Calu3 (cell line): Measurements from ENCODE around the gene KIRREL3. TPM values are rescaled to one million over a fixed set of nuclear protein-coding genes. Genes with fewer than 3 reads are reported as not detected.

ENCODE experiments used
- BruUV-seq: library from RNA; stranded (reverse); fragments of 400-500 nt; replicated peaks from 2 replicates; lab custom pipeline; 2021; lab: Mats Ljungman, UMichigan
- CTCF ChIA-PET: fragments of 300-600 bp; sonication (Branson Sonifier 250); formaldehyde crosslinking; loops from one replicate; lab custom pipeline; 2022; ENCODE audit warnings: antibody characterized with exemption; lab: Charles Lee
- DNase-seq: peaks from one replicate; pipeline ENCODE4 v3.0.0; 2022
- H3K27ac Mint-ChIP-seq: one replicate; pipeline ENCODE4 v1.8.0; 2022; ENCODE audit warnings: mixed read lengths; ENCODE audit not compliant: unreplicated experiment
- H3K27me3 Mint-ChIP-seq: one replicate; pipeline ENCODE4 v1.8.0; 2022; ENCODE audit warnings: mixed read lengths; ENCODE audit not compliant: unreplicated experiment
- H3K36me3 Mint-ChIP-seq: one replicate; pipeline ENCODE4 v1.8.0; 2022; ENCODE audit warnings: mild to moderate bottlenecking, moderate library complexity, mixed read lengths; ENCODE audit not compliant: insufficient read depth, unreplicated experiment
- H3K4me1 Mint-ChIP-seq: one replicate; pipeline ENCODE4 v1.8.0; 2022; ENCODE audit warnings: mild to moderate bottlenecking, low read depth, mixed read lengths; ENCODE audit not compliant: unreplicated experiment
- H3K4me3 Mint-ChIP-seq: one replicate; pipeline ENCODE4 v1.8.0; 2022; ENCODE audit warnings: mild to moderate bottlenecking, low read depth, moderate library complexity, mixed read lengths; ENCODE audit not compliant: unreplicated experiment
- H3K9me3 Mint-ChIP-seq: one replicate; pipeline ENCODE4 v1.8.0; 2022; ENCODE audit warnings: low read depth, mixed read lengths; ENCODE audit not compliant: unreplicated experiment
- intact Hi-C: fragments of 100-400 bp; cut with micrococcal nuclease; formaldehyde crosslinking; loops from one replicate; pipeline ENCODE4 v1.10.0; 2022; ENCODE audit not compliant: unreplicated experiment
- total RNA-seq: library from RNA; stranded (reverse); gene quantifications from 2 replicates; pipeline ENCODE4 v1.2.3, GENCODE V29; 2022
- TF ChIP-seq, protein P1 (sequence below): fragments of 200-600 bp; IDR thresholded peaks from one replicate; pipeline ENCODE4 v1.8.0; 2022; ENCODE audit warnings: antibody characterized with exemption; ENCODE audit not compliant: unreplicated experiment

The KIRREL3 gene
- total RNA-seq, 1 experiment from 2014 or later, result 0.26 TPM

DNA sequence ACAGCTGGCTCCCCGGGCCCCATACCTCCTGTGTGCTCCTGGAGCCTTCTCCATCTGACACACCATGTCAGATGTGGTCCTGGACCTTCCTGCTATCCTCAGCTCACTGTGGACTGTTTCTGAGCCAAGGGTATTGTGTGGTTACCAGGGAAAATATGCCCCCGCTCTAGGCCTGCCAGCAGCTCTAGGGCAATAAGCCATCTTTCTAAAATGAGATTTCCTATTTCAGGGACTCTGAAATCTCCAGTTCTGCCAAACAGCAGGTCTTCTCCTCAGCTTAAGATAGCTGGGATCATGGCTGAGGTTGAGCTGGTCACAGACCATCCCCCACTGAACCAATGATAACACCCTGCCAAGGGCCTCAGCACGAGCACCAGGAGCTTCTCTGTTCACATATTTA is 417.5 kb downstream of the KIRREL3 start:
- BruUV-seq, result no TSS peak
- H3K27me3 Mint-ChIP-seq, result peaks cover 18% of the 10 kb centered on the region
- no peaks in the 10 kb centered on the region for H3K36me3 Mint-ChIP-seq
- DNase-seq, result no peak
- TF ChIP-seq, protein P1, sequence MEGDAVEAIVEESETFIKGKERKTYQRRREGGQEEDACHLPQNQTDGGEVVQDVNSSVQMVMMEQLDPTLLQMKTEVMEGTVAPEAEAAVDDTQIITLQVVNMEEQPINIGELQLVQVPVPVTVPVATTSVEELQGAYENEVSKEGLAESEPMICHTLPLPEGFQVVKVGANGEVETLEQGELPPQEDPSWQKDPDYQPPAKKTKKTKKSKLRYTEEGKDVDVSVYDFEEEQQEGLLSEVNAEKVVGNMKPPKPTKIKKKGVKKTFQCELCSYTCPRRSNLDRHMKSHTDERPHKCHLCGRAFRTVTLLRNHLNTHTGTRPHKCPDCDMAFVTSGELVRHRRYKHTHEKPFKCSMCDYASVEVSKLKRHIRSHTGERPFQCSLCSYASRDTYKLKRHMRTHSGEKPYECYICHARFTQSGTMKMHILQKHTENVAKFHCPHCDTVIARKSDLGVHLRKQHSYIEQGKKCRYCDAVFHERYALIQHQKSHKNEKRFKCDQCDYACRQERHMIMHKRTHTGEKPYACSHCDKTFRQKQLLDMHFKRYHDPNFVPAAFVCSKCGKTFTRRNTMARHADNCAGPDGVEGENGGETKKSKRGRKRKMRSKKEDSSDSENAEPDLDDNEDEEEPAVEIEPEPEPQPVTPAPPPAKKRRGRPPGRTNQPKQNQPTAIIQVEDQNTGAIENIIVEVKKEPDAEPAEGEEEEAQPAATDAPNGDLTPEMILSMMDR, result no peak
- H3K4me1 Mint-ChIP-seq, result no peaks in the 10 kb centered on the region
- intact Hi-C loops, result no loop called here
- no peak overlapping the region for H3K27ac Mint-ChIP-seq
- CTCF ChIA-PET, result no interaction called here
- H3K9me3 Mint-ChIP-seq, result no peaks in the 10 kb centered on the region
- no peak overlapping the region for H3K4me3 Mint-ChIP-seq

DNA sequence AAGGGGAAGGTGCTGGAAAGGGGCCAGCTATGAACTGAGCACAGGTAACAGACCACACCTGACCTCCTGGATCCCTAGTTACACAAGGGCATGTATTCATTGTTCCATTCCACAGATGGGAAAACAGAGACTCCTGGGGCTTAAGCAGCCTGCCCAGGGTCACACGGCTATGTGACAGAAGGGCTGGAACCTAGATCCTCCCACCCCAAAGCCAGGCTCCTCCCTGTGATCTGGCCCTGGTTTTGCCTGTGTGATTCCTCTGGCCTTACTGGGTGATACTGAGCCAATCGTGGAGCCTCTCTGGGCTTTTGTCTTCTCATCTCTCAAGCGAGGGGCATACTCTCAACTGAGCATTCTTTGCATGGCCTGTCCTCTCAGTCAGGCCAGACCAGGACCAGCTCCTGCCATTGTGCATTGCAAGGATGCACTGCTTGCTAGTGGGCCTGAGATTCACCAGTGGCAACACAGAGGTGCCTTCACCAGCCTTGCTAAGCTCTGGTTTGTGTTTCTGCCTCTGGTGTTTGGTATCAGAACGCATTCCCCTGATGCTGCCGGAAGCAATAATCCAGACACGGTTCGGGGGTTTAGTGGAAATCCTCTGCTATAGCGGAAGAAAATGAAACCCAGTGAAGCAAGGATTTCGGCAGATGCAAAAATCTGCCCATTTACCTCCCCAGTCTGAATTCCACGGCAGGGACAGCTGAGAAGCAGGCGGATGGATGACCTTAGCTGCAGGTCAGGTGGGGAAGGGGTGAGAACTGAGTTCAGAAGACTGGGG is 418.5 kb downstream of the KIRREL3 start:
- CTCF ChIA-PET, result no interaction called here
- H3K27me3 Mint-ChIP-seq, result peaks cover 26% of the 10 kb centered on the region
- intact Hi-C loops, result no loop called here
- no peak overlapping the region for H3K4me3 Mint-ChIP-seq
- H3K27ac Mint-ChIP-seq, result no peak overlapping the region
- no peaks in the 10 kb centered on the region for H3K4me1 Mint-ChIP-seq
- no peaks in the 10 kb centered on the region for H3K36me3 Mint-ChIP-seq
- TF ChIP-seq, protein P1, result no peak
- DNase-seq, result no peak
- H3K9me3 Mint-ChIP-seq, result no peaks in the 10 kb centered on the region
- BruUV-seq, result no TSS peak

- no peaks in the 10 kb centered on the region for H3K4me1 Mint-ChIP-seq
- DNase-seq, result no peak
- no peaks in the 10 kb centered on the region for H3K9me3 Mint-ChIP-seq
- no peak overlapping the region for H3K27ac Mint-ChIP-seq
- CTCF ChIA-PET, result interaction anchor here (0.8 kb wide), 1 partner anchor 17 kb away, joined by 3 read pairs; no protein-coding TSS in a partner anchor
- H3K27me3 Mint-ChIP-seq, result peaks cover 55% of the 10 kb centered on the region
- H3K4me3 Mint-ChIP-seq, result no peak overlapping the region
- TF ChIP-seq, protein P1, result no peak
- no TSS peak for BruUV-seq
- H3K36me3 Mint-ChIP-seq, result no peaks in the 10 kb centered on the region
- intact Hi-C loops, result no loop called here
Observed at GRCh38 chr11:126578426-126578825, 422.1 kb downstream of the KIRREL3 start.

GRCh38 chr11:126578021-126578420 is 422.5 kb downstream of the KIRREL3 start:
- no peak overlapping the region for H3K27ac Mint-ChIP-seq
- no peaks in the 10 kb centered on the region for H3K9me3 Mint-ChIP-seq
- TF ChIP-seq, protein P1, result no peak
- no peak overlapping the region for H3K4me3 Mint-ChIP-seq
- BruUV-seq, result no TSS peak
- peaks cover 59% of the 10 kb centered on the region for H3K27me3 Mint-ChIP-seq
- CTCF ChIA-PET, result interaction anchor here (0.8 kb wide), 1 partner anchor 17 kb away, joined by 3 read pairs; no protein-coding TSS in a partner anchor
- no peaks in the 10 kb centered on the region for H3K4me1 Mint-ChIP-seq
- intact Hi-C loops, result no loop called here
- DNase-seq, result no peak
- no peaks in the 10 kb centered on the region for H3K36me3 Mint-ChIP-seq
